Measurements from ENCODE around the gene KCNB1. TPM values are rescaled to one million over a fixed set of nuclear protein-coding genes. Genes with fewer than 3 reads are reported as not detected.

Gene KCNB1
- polyA plus RNA-seq, 3 donors from 2014 or later = not detected

DNA sequence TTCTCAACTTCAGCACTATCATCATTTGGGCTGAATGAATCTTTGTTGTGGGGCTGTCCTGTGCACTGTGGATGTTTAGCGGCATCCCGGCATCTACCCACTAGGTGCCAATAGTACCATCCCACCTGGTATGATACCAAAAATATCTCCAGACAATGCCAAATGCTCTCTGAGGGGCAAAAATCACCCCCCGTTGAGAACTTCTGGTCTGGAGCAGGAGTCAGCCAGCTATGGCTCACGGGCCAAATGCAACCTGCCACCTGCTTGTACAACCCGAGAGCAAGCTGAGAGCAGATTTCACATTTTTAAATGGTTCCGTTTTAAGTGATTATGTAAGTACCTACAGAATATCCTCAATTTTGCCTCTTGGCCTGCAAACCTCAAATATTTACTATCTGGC is 26.8 kb downstream of the KCNB1 start:
- no peaks in the 10 kb centered on the region for H3K36me3 Mint-ChIP-seq
- no peak overlapping the region for H3K4me3 Mint-ChIP-seq
- peaks cover 5 to 17% (median 9%) of the 10 kb centered on the region in 3 donors for H3K27me3 Mint-ChIP-seq (ENCODE audit: low read depth in 3 of 3)
- no peaks in the 10 kb centered on the region for H3K4me1 Mint-ChIP-seq
- H3K27ac Mint-ChIP-seq = no peak overlapping the region
- no peaks in the 10 kb centered on the region for H3K9me3 Mint-ChIP-seq
- no peak for DNase-seq

DNA sequence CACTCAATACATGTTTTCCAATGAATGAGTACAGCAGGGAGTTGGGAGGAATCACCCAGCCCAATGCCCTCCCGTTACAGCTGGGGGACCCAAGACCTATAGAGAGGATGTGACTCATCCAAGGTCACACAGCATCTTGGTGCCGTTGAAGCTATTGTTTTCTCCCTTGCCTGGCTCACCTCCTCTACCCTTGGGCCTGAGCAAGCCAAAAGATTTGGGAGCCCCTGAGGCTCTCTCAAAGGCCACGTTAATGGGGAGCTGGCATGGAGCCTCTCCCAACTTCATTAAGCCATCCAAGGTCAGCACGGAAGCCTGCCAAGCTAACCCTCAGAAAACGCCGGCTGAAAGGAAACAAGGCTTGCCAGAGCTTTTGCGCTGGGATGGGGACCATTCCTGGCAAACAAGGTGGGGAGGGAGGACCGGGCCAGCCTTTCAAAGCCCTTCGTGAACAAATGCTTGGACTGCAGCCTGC is 30.4 kb downstream of the KCNB1 start:
- Mint-ChIP-seq H3K36me3 (no peaks in the 10 kb centered on the region), H3K27me3 (ENCODE audit: low read depth in 3 of 3) (peaks cover 7 to 26% (median 14%) of the 10 kb centered on the region in 3 donors), H3K4me3 (no peak overlapping the region), H3K27ac (no peak overlapping the region), H3K9me3 (no peaks in the 10 kb centered on the region), H3K4me1 (no peaks in the 10 kb centered on the region)
- no peak for DNase-seq

DNA sequence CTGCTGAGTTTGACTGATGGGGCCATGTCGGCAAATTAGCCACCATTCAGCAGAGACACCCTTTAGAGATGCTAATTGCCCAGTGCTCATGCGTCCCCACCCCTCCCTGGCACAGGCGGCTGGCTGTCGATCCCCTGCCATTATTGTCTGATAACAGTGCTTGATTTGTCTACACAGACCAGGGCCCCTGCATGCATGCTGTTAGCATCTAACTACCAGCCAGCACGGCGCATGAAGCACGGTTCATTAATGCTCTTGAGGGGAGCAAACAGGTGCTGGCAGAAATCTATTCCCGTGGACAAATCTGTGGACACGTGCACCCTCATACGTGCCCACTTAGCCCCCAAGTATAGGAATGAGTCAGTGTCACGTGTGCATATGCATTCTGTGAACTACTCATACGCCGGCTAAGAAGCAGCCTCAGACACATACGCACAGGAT is 32.2 kb downstream of the KCNB1 start:
- H3K4me3 Mint-ChIP-seq = no peak overlapping the region
- H3K27me3 Mint-ChIP-seq (ENCODE audit: low read depth in 3 of 3) = peaks cover 10 to 25% (median 15%) of the 10 kb centered on the region in 3 donors
- no peak for DNase-seq

DNA sequence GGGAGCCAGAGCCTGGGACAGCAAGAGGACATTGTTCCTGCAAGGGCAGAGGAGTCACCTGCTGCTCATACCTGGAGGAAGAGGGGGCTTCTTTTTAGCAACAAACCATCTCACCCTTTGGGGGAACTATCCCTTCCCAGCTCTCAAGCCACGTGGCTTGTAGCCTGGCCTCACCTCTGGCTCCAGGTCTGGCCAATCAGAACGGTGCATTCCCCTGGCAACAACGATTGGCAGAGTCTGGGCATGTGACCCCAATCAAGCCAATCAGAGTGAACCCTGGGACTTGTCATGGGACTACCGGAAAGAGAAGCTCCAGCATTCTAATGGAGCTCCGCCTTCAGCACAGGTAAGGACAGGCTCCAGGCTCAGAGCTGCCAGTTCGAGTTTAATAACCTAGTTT is 33.6 kb downstream of the KCNB1 start:
- Mint-ChIP-seq H3K27me3 (ENCODE audit: low read depth in 3 of 3) (peaks cover 6 to 30% (median 18%) of the 10 kb centered on the region in 3 donors), H3K36me3 (no peaks in the 10 kb centered on the region), H3K27ac (no peak overlapping the region), H3K4me1 (no peaks in the 10 kb centered on the region), H3K9me3 (no peaks in the 10 kb centered on the region), H3K4me3 (no peak overlapping the region)
- no peak for DNase-seq

More for the DNA sequence above, 32.2 kb downstream of the KCNB1 start:
- no peak overlapping the region for H3K27ac Mint-ChIP-seq
- no peaks in the 10 kb centered on the region for H3K36me3 Mint-ChIP-seq
- no peaks in the 10 kb centered on the region for H3K9me3 Mint-ChIP-seq
- no peaks in the 10 kb centered on the region for H3K4me1 Mint-ChIP-seq

DNA sequence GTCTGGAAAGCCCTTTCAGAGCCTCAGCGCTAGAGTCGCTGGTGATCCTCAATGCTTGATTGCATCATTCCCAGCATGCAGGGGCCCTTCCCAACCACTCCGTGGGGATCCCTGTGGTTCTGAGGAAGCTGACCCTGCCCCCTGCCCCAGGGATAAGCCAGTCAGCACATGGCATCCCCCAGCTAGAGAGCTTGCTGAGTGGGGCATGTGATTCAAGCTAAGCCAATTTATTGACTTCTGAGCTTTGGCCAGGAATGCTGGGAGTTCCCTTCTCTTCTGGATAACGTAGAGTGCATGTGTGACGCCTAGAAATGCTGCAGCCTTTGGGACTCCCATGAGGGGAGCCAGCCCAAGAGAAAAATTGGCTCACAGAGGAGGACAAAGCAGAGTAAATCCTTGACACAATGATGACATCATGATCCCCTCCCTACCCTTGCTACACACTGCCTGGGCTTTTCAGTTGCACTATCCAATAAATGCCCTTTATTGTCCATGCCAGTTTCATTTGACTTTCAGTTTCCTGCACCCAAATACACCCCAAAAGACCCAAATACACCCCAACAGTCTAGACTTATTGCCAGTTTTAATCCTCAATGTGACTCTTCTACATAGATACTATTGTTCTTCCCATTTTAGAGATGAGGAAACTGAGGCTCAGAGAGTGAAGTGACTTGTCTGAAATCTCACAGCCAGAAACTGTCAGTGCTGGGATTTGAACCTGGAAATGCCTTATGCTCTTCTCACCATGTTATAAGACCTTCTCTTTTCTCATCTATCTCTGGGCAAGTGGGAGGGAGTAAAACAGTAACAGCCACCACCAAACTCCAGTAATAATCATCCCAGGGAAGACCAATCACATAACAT is 34.3 kb downstream of the KCNB1 start:
- peaks cover 6 to 29% (median 18%) of the 10 kb centered on the region in 3 donors for H3K27me3 Mint-ChIP-seq (ENCODE audit: low read depth in 3 of 3)
- no peak for DNase-seq
- no peak overlapping the region for H3K27ac Mint-ChIP-seq
- H3K36me3 Mint-ChIP-seq = no peaks in the 10 kb centered on the region
- no peaks in the 10 kb centered on the region for H3K4me1 Mint-ChIP-seq
- no peak overlapping the region for H3K4me3 Mint-ChIP-seq
- no peaks in the 10 kb centered on the region for H3K9me3 Mint-ChIP-seq

DNA sequence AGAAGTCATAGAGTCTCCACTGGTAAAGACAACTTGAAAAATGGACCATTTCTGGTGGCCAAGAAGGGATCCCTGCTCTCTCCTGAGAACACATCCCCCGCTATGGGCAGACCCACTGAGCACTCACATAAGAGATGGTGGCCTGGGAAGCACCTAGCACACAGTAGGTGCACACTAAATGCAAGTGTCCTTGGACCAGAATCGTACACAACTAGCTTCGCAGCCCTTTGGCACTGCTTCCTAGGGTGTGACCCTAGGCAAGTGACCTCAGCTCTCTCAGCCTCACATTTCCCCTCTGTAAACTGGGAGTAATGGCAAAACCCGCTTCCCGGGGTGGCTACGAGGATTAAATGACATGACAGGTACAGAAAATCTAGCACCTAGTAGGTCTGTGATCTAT is 35.1 kb downstream of the KCNB1 start:
- Mint-ChIP-seq H3K36me3 (no peaks in the 10 kb centered on the region), H3K4me1 (no peaks in the 10 kb centered on the region), H3K27ac (no peak overlapping the region), H3K27me3 (ENCODE audit: low read depth in 3 of 3) (peaks cover 6 to 29% (median 16%) of the 10 kb centered on the region in 3 donors), H3K9me3 (no peaks in the 10 kb centered on the region), H3K4me3 (no peak overlapping the region)
- no peak for DNase-seq

DNA sequence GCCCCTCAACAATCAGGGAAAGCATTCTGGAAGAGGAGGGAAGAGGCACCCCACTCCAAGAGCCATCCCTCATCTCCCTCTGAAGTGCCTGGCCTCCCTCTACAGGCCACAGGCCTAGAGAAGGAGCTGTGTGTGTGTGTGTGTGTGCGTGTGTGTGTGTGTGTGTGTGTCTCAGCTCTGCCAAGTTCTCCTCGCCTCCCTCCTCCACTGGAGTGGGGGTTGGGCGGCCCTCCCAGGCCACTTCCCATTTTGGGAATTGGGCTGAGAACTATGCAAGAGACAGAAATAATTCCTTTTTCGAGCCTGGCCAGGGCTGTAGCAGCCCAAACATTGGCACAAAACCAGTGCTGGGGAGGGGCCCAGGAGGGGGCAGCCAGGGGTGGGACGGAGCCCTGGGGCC is 35.7 kb downstream of the KCNB1 start:
- Mint-ChIP-seq H3K27me3 (ENCODE audit: low read depth in 3 of 3) (peaks cover 6 to 29% (median 13%) of the 10 kb centered on the region in 3 donors), H3K27ac (no peak overlapping the region), H3K4me1 (no peaks in the 10 kb centered on the region), H3K36me3 (no peaks in the 10 kb centered on the region), H3K9me3 (no peaks in the 10 kb centered on the region), H3K4me3 (no peak overlapping the region)
- no peak for DNase-seq

DNA sequence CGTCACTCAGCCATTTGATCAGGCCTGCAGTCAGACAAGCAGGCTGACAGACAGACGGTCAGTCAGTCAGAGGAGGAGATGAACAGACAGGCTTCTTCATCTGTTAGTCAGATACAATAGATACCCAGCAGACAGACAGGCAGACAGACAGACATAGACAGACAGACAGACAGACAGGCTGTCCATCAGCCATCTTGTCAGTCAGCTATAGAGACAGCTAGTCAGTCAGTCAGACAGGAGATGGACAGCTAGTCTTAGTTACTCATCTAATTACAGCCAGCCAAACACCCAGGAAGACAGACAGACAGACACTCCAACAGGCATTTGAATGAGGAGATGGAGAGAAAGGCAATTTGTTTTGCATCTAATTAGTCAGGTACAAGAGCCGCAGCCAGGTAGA is 36.4 kb downstream of the KCNB1 start:
- no peak overlapping the region for H3K4me3 Mint-ChIP-seq
- peaks cover 6 to 29% (median 13%) of the 10 kb centered on the region in 3 donors for H3K27me3 Mint-ChIP-seq (ENCODE audit: low read depth in 3 of 3)
- no peak for DNase-seq
- no peak overlapping the region for H3K27ac Mint-ChIP-seq
- no peaks in the 10 kb centered on the region for H3K4me1 Mint-ChIP-seq
- no peaks in the 10 kb centered on the region for H3K9me3 Mint-ChIP-seq
- no peaks in the 10 kb centered on the region for H3K36me3 Mint-ChIP-seq

DNA sequence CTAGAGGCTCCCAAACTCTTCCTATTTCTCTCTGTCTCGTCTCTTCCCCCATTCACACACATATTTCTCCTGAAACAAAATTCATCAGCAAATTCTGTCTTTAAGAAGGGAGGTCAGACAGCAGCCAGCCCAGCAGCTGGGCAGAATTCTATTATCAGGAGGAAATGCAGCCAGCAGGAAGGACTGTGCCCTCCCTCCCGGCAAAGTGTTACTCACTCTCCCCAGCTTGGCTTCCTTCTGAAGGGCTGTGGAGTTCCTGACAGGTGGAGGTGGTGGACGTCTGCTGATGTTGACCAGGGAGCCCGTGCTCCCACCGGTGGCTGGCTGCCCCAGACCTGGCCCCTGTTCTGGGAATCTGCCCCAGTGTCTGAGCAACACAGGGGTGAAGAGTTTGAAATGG is 37.3 kb downstream of the KCNB1 start:
- no peaks in the 10 kb centered on the region for H3K36me3 Mint-ChIP-seq
- peaks cover 6 to 24% (median 13%) of the 10 kb centered on the region in 3 donors for H3K27me3 Mint-ChIP-seq (ENCODE audit: low read depth in 3 of 3)
- no peak overlapping the region for H3K27ac Mint-ChIP-seq
- no peak for DNase-seq
- no peaks in the 10 kb centered on the region for H3K9me3 Mint-ChIP-seq
- H3K4me3 Mint-ChIP-seq = no peak overlapping the region
- H3K4me1 Mint-ChIP-seq = no peaks in the 10 kb centered on the region

DNA sequence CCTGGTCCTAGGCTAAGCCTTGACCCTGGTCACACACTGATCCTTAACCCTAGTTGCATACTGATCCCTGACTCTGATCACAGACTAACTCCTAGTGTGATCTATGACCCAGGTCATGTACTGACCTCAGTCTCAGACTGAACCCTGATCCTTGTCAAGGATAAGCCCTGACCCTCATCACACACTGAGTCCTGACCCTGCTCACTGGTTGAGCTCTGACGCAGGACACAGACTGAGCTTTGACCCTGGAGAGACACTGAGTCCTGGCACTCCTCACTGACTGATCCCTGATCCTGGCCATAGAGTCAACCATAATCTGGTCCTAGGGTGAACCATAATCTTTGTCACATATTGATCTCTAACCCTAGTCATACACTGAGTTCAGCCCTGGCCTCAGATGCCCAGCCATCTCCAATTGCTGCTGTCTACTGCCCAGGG is 37.9 kb downstream of the KCNB1 start:
- Mint-ChIP-seq H3K27ac (no peak overlapping the region), H3K9me3 (no peaks in the 10 kb centered on the region), H3K4me1 (no peaks in the 10 kb centered on the region), H3K27me3 (ENCODE audit: low read depth in 3 of 3) (peaks cover 6 to 23% (median 13%) of the 10 kb centered on the region in 3 donors), H3K4me3 (no peak overlapping the region), H3K36me3 (no peaks in the 10 kb centered on the region)
- no peak for DNase-seq

DNA sequence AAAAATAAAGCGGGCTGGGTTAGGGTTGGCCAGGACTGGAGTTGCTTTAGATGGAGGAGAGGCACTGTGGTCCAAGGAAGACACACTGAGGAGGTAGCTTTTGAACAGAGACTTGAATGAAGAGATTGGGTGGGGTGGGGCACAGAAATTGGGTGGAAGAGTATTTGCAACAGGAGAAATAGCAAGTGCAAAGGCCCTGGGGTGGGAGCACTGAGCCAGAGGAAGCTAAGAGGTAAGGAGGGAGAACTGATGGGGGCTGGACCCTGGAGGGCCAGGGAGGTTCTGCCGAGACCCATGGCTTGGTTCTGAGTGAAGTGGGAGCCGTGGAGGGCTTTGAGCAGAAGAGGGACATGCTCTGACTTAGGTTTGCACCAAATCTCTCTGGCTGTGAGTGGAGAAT is 45.4 kb downstream of the KCNB1 start:
- DNase-seq = no peak
- Mint-ChIP-seq H3K4me3 (no peak overlapping the region), H3K27ac (no peak overlapping the region), H3K4me1 (no peaks in the 10 kb centered on the region), H3K27me3 (ENCODE audit: low read depth in 3 of 3) (peaks cover 0 to 16% (median 6%) of the 10 kb centered on the region in 3 donors), H3K36me3 (no peaks in the 10 kb centered on the region), H3K9me3 (no peaks in the 10 kb centered on the region)

DNA sequence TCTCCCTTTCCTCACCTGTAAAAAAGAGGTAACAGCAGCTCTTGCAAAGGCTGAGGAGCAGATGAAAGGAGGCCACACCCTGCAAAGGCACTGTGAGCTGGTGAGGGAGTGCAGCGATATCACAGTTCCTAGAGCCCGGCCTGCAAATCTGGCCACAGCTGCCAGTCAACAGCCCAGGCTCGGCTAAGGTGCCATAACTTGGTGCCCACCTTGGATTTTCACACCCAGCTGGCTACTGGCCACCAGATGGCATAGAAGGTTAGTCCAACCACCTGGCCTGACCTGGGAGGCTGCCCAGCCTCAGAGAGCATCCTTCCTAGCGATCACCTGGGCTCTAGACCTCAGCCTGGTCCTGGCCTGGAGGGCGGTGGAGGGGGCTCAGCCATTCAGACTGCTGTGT is 46.8 kb downstream of the KCNB1 start:
- Mint-ChIP-seq H3K9me3 (no peaks in the 10 kb centered on the region), H3K27me3 (ENCODE audit: low read depth in 3 of 3) (peaks cover 0 to 13% (median 8%) of the 10 kb centered on the region in 3 donors), H3K27ac (no peak overlapping the region), H3K4me3 (no peak overlapping the region), H3K36me3 (no peaks in the 10 kb centered on the region), H3K4me1 (no peaks in the 10 kb centered on the region)
- DNase-seq = no peak

DNA sequence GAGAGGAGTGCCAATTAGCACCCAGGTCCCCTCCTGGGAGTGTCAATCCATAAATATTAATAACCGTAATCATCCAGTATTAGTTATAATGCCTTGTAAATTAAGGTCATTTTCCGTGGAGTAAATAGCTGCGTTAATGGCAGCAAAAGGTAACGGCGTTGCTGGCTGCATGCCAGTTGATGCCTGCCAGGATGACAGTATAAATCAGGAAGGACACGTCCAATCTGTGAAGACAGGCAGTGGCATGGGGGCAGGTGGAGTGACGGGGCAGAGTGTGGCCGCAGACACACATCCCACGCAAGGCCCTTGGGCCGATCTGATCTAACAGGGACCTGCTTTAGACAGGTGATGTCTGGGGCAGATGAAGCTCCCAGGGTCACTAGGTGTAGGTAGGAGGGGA is 49.1 kb downstream of the KCNB1 start:
- Mint-ChIP-seq H3K4me3 (no peak overlapping the region), H3K27ac (no peak overlapping the region), H3K27me3 (ENCODE audit: low read depth in 3 of 3) (peaks cover 3 to 17% (median 8%) of the 10 kb centered on the region in 3 donors), H3K9me3 (no peaks in the 10 kb centered on the region), H3K4me1 (no peaks in the 10 kb centered on the region), H3K36me3 (no peaks in the 10 kb centered on the region)
- no peak for DNase-seq

DNA sequence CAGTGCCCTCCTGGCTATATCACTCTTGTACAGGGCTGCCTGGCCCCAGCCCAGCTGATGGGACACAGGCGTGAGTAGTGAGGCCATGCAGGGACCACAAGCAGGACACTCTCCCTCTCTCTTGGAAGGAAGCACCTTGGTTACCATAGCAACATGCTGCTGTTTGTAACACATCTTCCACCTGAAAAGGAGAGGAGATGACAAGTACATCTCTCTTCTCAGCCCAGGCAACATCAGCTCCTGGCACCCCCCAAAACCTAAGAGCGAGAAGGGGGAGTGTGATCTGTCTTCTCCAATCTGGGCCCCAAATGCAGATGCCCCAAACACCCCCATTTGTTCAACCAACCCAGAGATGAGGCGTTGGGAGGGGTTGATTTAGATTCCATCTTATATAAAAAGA is 49.9 kb downstream of the KCNB1 start:
- Mint-ChIP-seq H3K4me3 (no peak overlapping the region), H3K27me3 (ENCODE audit: low read depth in 3 of 3) (peaks cover 3 to 17% (median 8%) of the 10 kb centered on the region in 3 donors), H3K27ac (no peak overlapping the region), H3K36me3 (no peaks in the 10 kb centered on the region), H3K9me3 (no peaks in the 10 kb centered on the region), H3K4me1 (no peaks in the 10 kb centered on the region)
- DNase-seq = no peak

DNA sequence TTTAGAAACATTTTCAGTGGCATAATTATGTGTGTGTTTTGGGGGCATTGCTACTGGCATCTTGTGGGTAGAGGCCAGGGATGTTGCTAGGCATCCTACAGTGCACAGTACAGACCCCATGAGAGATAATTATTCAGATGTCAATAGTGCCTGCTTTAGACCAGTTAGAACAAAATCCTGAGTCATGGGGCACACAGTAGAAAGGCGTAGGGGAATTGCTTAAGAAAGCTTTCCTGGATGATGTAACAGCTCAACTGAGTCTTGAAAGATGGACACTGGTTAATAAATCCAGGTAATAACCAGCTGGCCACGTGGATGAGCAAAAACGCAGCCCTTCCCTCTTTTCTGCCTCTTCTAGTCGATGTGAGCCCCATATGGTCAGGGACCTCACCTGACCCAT is 51.1 kb downstream of the KCNB1 start:
- Mint-ChIP-seq H3K27ac (no peak overlapping the region), H3K36me3 (no peaks in the 10 kb centered on the region), H3K27me3 (ENCODE audit: low read depth in 3 of 3) (peaks cover 4 to 16% (median 8%) of the 10 kb centered on the region in 3 donors), H3K9me3 (no peaks in the 10 kb centered on the region), H3K4me1 (no peaks in the 10 kb centered on the region), H3K4me3 (no peak overlapping the region)
- no peak for DNase-seq

Measured in immature natural killer cell (primary cell).